ENCODE results near the gene OR51B4.

DNA sequence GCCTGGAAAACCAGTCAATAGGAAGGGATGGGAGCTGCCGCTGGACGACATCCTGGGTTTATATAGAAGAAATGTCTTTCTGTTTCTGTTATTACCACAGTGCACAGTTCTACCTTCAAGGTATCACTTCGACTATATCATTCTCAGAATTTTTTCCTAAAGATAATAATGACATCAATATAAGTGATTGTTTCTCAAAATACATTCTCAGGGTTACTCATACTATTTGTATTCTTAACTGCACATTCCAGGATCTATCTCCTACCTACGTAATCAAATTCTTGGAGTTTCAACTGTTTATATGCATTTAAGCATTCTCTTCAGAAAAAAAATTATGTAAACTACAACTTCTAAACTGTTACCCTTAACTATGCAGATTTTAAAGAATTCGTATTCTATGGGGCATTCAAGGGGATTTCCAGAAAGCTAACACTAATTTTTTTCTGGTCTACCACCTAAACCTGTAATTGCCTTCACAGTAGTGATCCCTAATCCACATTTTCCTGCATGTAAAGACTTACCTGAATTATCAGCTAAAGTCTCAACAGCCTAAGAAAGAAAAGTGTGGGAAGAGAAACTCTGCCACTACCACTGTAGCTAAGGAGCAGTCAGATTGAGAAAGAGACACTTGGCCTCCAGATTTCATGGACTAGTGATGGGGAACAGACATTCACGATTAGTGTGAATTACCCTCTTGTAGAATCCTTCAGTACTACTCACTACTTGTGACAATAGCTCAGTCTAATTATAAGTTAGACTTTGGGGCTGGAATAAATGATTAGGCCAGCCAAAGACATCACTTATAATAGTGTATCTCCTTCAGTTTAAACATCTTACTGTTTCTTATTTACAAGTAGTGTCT, 42.0 kb upstream of the OR51B4 start, which contains the start of gene OR51B5:
- TF ChIP-seq, protein P1, sequence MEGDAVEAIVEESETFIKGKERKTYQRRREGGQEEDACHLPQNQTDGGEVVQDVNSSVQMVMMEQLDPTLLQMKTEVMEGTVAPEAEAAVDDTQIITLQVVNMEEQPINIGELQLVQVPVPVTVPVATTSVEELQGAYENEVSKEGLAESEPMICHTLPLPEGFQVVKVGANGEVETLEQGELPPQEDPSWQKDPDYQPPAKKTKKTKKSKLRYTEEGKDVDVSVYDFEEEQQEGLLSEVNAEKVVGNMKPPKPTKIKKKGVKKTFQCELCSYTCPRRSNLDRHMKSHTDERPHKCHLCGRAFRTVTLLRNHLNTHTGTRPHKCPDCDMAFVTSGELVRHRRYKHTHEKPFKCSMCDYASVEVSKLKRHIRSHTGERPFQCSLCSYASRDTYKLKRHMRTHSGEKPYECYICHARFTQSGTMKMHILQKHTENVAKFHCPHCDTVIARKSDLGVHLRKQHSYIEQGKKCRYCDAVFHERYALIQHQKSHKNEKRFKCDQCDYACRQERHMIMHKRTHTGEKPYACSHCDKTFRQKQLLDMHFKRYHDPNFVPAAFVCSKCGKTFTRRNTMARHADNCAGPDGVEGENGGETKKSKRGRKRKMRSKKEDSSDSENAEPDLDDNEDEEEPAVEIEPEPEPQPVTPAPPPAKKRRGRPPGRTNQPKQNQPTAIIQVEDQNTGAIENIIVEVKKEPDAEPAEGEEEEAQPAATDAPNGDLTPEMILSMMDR (IDR thresholded peaks at IDR 0.05): no peak
- TF ChIP-seq POLR2A (IDR thresholded peaks at IDR 0.05): no peak

Measured in thyroid gland (tissue), 4 donors.